Renal pelvis (tissue), 4 donors: ENCODE measurements around the gene THNSL1. TPM values are rescaled to one million over a fixed set of nuclear protein-coding genes. Genes with fewer than 3 reads are reported as not detected.

Experiments
- DNase-seq: peaks from one replicate; pipeline ENCODE4 v3.0.0-alpha.2; 2013
- polyA plus RNA-seq, 3 donors: library from polyadenylated mRNA; unstranded; fragments of 120-200 nt; gene quantifications; one replicate each; pipeline ENCODE4 v1.2.1, GENCODE V29; 2013; ENCODE audit not compliant: insufficient read length in 3 of 3

THNSL1 gene
- polyA plus RNA-seq, 3 donors: 12.9 to 16.3 (median 14.3) TPM

DNA sequence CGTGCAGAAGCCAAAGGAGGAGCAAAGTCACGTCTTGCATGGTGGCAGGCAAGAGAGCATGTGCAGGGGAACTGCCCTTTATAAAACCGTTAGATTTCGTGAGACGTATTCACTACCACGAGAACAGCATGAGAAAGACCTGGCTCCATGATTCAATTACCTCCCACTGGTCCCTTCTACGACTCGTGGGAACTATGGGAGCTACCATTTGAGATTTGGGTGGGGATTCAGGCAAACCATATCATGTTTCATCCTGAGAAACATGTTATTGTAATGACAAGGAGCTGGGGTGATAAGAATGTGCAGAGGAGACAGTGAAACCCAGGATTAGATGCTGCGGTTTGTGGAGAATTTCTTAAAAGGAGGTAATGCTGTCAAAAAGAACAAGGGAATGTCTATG lies 34.0 kb downstream of the THNSL1 start:
- no peak for DNase-seq

DNA sequence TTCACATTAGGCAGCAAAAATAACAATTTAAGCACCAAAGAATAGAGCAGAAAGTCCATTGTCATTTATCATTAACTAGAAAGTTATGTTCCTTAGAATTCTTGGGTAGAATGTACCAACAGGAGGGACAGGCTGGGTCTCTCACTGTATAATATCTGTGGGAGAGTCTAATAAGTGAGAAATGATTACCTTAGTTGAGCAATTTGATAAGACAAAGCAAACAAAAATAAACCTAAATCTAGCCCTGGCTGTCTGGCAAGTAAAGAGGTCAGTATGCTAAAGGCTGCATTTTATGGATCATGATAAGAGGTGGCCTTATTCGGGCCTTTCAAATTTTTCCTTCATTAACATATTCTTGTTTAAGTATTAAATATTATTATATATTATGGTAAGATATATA lies 35.6 kb downstream of the THNSL1 start:
- no peak for DNase-seq

DNA sequence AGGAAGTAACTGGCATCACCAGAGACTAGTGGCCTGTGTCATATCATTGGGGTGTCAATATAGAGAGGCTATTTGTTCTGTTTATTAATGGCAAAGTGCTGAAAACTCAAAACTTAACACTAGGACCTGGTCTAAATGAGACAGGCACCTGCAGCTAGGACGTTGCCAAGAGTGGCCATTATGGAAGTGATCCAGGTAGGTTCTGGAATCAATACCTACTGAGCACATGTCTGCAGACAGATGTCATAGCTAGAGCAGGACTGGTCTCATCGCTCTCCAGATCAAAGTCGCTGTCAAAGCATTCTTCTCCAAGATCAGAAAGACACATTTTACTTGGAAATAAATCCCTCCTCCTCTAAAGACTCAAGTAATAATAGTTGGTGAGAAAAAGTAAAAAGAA lies 40.3 kb downstream of the THNSL1 start:
- DNase-seq: no peak

DNA sequence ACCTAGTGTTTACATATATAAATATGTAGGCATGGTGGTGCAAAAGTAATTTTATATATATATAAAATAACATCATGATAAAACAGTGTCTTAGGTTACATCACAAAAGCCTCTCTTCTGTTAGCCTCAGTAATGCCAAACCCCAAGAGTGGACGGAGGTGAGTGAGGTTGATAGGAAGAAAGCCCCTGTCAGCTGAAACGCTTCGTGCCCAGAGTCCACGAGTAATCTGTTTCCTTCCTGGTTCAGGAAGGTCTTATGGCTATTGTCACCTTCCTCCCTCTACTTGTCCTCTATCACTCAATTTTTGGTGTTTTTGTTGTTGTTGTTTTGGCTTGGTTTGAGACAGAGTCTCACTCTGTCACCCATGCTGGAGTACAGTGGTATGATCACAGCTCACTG lies 41.5 kb downstream of the THNSL1 start:
- DNase-seq: no peak

DNA sequence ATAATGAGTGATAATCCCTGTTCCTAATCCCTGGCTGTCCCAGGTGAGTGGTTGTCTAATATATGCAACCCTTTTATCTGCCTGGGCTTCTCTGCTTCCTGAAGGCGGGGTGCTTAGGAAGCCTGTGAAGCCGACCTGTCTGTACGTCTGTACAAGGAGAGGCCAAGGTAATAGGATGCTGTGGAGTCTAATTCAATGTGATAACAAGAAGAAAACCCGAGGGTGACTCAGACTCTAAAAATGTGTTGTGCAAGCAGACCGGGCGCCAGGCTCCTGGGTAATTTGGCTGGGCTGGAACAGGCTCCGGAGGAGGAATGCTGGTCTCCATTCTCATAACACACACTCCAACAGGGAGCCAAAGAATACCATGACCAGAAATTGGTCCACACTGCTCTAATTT lies 43.6 kb downstream of the THNSL1 start:
- DNase-seq: no peak

DNA sequence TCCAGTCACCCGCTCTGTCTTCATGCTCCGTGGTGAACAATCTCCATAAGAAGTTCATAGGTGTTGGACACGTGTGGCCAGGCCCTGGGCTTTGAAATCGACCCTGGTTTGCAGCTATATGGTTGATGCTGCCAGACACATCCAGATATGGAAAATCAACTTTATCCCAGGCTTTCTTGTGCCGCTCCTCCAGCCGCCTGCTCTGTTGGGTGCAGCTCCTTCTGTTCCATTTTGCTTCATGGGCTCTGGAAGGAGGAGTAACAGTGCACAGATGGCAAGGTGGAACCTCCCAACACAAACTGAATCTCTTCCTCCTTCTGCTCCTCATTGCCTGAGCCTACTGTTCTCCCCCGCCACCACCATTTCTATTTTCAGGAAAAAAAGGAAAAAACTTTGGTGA lies 44.7 kb downstream of the THNSL1 start:
- no peak for DNase-seq

DNA sequence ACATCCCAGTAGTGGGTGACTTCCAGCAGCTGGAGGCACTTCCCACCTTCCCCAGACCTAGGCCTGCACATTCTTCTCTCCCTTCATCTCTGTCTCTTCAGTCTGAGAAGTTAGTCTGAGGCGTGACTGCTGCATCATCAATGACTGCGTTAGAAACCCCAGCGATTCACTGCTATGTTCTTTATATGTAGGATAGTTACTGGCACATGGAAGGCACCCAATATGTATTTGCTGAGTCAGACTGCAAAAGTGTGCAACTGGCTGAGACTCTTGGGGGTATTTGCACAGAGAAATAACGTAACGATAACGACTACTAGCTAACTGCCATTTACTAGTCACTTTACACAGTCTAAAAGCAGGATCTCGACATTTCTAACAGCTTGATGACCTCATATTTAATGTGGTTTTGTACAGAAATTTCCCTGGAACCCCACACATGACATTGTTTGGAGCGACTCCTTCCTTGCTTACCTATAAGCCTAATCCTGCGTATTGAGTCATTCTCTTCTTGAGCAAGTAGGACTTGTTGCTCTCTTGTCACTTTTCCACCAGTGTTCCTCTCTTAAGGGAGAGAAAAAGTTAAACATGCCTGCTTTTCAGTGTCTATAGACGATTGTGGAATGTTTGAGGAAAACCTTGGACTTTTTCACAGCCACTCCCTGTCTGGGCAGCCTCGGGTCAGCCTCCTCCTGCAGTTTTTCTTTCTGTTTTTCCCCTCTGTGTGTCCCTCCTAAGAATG lies 45.5 kb downstream of the THNSL1 start:
- no peak for DNase-seq

DNA sequence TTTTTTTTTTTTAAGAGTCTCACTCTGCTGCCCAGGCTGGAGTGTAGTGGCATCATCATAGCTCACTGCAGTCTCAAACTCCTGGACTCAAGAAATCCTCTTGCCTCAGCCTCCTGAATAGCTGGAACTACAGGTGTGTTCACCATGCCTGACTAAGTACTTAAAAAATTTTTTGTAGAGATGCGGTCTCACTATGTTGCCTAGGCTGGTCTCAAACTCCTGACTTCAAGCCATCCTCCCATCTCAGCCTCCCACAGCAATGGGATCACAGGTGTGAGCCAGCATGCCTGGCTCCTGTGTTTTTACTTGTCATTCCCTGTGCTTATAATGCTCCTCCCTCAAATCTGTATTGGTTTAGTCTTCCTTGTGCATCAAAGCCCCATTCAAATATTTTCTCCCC lies 46.7 kb downstream of the THNSL1 start:
- no peak for DNase-seq

DNA sequence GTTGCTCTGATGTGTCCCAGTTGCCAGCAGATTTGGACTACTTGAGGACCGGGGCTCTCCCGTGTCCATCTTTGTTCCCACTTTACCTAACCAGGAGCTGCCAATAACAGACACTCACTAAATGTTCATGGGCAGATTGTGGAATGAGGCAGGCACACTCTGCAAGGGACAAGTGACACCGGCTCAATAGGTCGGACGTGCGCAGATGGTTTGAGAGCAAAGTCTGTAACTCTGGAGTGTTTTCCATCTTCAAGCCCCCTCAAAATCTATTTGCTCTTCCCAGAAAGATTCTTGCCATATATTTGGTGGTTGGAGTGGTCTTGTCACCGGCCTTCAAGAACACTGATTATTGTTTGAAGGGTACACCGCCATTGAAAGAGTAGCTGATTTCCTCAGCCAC lies 47.2 kb downstream of the THNSL1 start:
- no peak for DNase-seq

DNA sequence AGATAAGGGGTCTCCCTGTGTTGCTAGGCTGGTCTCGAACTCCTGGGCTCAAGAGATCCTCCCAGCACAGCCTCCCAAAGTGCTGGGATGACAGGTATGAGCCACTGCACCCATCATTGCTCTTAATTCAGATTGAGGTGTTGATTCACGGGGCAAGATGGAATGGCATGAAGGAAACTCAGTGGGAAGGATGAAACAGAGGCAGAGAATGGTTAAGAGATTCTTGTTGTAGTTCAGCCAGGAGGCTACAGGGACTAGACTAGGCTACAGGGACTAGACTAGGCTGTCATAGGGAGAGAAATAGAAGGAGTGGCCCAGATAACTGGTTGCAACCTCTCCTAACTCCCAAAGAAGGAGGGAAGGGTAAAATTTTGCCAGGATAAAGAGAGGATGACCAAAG lies 48.0 kb downstream of the THNSL1 start:
- no peak for DNase-seq

DNA sequence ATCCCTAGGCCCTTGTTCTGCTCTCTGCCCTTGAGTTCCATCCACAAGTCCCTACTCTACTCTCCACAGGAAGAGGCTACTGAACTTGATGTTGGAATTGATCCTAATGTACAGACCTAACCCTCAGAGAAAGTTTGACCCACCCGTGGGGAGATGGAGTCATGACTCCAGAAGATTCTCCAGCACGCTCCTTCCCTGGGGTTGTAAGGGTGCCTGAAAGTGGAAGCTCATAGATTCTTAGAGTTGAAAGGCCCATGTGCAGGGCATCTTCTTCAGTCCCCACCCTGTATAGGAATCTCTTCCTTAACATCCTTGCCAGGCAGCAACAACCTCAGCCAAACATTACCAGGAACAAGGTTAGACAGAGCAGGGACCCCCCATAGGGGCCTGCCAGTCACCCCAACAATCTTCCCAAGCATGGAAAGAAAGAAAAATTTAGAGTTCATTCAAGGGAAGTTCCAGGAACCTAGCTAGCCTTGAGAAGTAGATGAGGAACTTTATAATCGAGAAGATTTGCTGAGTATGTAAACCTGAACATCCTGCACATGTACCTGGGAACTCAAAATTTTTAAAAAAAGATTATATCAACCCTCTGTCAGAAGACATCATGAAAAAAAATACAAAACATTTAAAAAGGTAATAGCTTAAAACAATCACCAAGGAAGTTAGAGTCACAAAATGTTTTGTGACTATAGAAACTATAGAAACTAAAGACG lies 49.5 kb downstream of the THNSL1 start:
- no peak for DNase-seq

DNA sequence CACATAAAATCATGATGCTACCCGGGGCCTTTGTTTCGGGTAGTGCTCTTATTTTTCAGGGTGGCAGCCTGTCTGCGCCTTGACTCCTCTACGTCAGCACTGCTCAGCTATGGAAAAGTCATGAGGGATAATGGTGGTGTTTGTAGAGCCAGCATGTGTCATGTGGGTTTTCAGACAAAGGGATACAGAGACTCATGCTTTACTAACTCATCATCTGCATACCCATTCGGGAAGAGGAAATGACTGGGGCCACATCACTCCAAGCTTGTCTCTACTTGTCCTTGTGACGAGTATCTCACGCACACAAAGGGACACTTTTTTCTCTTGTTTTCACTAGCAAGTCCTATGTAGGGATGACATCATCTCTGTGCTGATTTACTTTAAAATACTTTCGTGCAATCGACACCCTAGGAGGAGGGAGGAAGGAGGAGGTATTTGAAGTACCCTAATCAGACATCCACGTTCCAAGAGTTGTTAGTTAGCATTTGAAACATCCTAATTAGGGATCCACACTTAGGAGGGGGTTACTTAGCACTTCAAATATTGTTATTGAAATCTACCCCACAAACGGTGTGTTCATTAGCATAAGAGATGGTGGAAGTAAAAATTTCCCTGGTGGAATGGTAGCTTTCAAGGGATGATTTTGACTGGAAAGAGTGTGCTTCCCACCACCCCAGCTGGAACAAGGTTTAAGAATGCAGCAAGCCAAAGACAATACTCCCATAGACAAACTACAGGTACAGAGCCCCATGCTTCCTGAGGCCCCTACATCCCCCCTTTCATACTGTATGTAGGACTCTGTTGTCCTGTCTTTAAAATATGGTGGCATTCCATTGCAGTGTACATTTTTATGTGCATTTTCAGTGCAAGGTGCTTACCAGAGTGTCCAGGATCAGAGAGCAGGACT lies 52.0 kb downstream of the THNSL1 start:
- no peak for DNase-seq

DNA sequence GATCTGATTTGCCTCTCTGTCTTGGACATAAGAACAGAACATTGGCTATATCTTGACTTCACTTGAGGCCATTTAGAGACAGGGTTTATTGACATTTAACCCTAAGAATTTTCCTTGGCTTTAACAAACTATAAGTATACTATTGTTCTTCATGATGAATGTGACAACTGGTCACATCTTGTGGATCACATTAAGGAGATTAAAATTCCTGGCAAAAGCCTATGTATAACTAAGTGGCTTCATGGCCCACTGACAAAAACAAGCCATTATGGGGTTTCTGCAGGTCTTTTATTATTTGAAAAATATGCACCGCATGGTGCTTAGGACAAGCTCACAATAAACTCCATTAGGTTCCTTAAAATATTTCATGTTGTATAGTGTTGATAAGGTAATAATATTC lies 54.8 kb downstream of the THNSL1 start:
- DNase-seq: no peak

DNA sequence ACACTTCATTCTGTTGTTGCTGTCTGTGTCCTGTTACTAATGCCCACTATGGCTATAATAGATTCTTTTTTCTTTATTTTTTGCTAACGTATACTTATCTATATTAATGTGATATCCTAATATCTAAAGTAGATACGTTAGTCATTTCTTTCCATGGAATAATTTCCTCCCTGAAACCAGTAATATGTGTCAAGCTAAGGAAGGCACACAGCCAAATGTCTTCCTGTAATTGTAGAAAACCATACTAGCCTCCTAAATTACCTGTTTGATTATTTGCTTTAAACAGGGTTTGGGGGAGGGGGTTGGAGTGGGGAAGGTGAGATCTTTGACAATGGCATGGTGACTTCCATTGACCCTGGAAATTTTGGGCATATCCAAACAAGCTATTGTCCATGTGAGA lies 56.4 kb downstream of the THNSL1 start:
- no peak for DNase-seq

DNA sequence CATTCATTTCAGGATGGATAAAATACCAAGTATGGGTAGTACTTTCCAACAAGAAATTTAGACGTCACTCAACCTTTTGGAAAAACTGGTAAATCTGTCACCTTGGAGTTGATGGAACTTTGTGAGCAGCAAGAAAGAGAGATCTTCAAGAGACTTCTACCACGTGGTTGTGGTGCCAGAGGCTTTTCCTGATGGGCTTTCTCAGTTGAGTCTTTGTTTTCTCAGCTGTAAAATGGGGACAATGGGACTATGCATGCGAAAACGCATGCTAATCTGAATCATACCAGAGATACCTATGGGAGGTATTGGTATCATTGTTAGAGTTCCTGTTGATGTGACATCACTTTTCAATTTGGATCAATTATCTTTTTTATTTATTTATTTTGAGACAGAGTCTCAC lies 59.4 kb downstream of the THNSL1 start:
- DNase-seq: no peak

Other genes with a start within 250 kb of the THNSL1 start
- 10 to 100 TPM; 29.7 to 40.0 (median 34.5) TPM for gene PRTFDC1, start 64.0 kb upstream of the THNSL1 start, polyA plus RNA-seq
- gene ENKUR, start 454 bp upstream of the THNSL1 start, polyA plus RNA-seq: 1 to 10 TPM; 3.2 to 5.6 (median 3.7) TPM
- gene GPR158, start 158.4 kb downstream of the THNSL1 start, polyA plus RNA-seq: under 1 TPM; 0.17 to 0.52 (median 0.20) TPM